ENCODE measurements around the gene ADAMTS4.

Gene ADAMTS4

GRCh38 chr1:161153176-161153575 lies 45.7 kb downstream of the ADAMTS4 start:
- no peak for DNase-seq (ENCODE audit: low read depth)

- DNase-seq (ENCODE audit: low read depth), result no peak
Observed at GRCh38 chr1:161145832-161146231, 53.0 kb downstream of the ADAMTS4 start.

- no peak for DNase-seq (ENCODE audit: low read depth)
Observed at GRCh38 chr1:161140755-161141400, 58.0 kb downstream of the ADAMTS4 start.

DNA sequence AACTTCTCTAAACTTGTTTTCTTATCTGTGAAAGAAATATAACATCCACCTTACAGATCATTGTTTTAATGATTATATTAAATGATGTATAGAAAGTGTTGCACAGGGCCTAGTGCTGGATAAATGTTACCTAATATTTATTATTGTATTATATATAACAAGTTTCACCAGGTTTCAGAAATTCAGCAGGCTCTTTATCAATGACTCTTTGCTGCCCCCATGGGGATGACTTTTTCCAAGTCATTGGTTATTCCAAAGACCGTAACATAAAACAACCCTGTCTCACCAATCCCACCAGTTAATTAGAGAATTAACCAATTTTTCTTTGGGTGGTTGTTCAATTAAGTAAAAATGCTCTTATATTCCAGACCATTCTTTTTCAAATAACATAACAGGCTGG lies 59.1 kb downstream of the ADAMTS4 start:
- DNase-seq (ENCODE audit: low read depth), result no peak

GRCh38 chr1:161138431-161138830 lies 60.4 kb downstream of the ADAMTS4 start:
- DNase-seq (ENCODE audit: low read depth), result no peak

GRCh38 chr1:161137881-161138280 lies 61.0 kb downstream of the ADAMTS4 start:
- DNase-seq (ENCODE audit: low read depth), result no peak
